Loucy (cell line): Measurements from ENCODE around the gene DUSP22.

Experiments
- H2AFZ ChIP-seq: fragments of 200-600 bp; sonication (generic); 2 replicates; pipeline ENCODE4 v1.6.0; 2016; ENCODE audit warnings: antibody characterized with exemption, mild to moderate bottlenecking, low read length, moderate library complexity
- H3F3A ChIP-seq: fragments of 200-600 bp; 2 replicates; pipeline ENCODE4 v1.6.0; 2016; ENCODE audit warnings: antibody characterized with exemption, low read depth, mild to moderate bottlenecking
- H3K27me3 ChIP-seq: fragments of 200-600 bp; sonication (generic); 2 replicates; pipeline ENCODE4 v1.6.1; 2014; ENCODE audit warnings: low read length, mild to moderate bottlenecking; ENCODE audit not compliant: insufficient read depth, poor library complexity, severe bottlenecking
- H3K36me3 ChIP-seq: fragments of 200-600 bp; sonication (generic); 2 replicates; pipeline ENCODE4 v1.6.1; 2016; ENCODE audit warnings: low read length; ENCODE audit not compliant: insufficient read depth
- H3K4me1 ChIP-seq: fragments of 200-600 bp; sonication (generic); 2 replicates; pipeline ENCODE4 v1.5.1; 2014; ENCODE audit warnings: low read length, mild to moderate bottlenecking; ENCODE audit not compliant: insufficient read depth, poor library complexity, severe bottlenecking
- H3K4me2 ChIP-seq: fragments of 200-600 bp; sonication (generic); 2 replicates; pipeline ENCODE4 v1.6.0; 2014; ENCODE audit warnings: antibody characterized with exemption, low read length, low read depth, mild to moderate bottlenecking; ENCODE audit not compliant: poor library complexity, severe bottlenecking
- H3K4me3 ChIP-seq: fragments of 200-600 bp; sonication (generic); 2 replicates; pipeline ENCODE4 v1.5.1; 2014; ENCODE audit warnings: low read length, mild to moderate bottlenecking, mixed read lengths; ENCODE audit not compliant: poor library complexity, severe bottlenecking
- H3K79me2 ChIP-seq: fragments of 200-600 bp; sonication (generic); 2 replicates; pipeline ENCODE4 v1.6.1; 2014; ENCODE audit warnings: low read length; ENCODE audit not compliant: insufficient read depth
- H3K9ac ChIP-seq: fragments of 200-600 bp; sonication (generic); 2 replicates; pipeline ENCODE4 v1.6.0; 2014; ENCODE audit warnings: mild to moderate bottlenecking, low read depth, low read length, moderate library complexity; ENCODE audit not compliant: poor library complexity, severe bottlenecking
- H3K9me2 ChIP-seq: fragments of 200-600 bp; sonication (generic); replicated peaks from 2 replicates; pipeline ENCODE4 v1.6.1; 2016; ENCODE audit warnings: low read depth, low read length, mixed read lengths
- H3K9me3 ChIP-seq: fragments of 200-600 bp; sonication (generic); 2 replicates; pipeline ENCODE4 v1.6.1; 2014; ENCODE audit warnings: mild to moderate bottlenecking, antibody characterized with exemption, low read length, low read depth; ENCODE audit not compliant: insufficient read depth
- H4K20me1 ChIP-seq: fragments of 200-600 bp; sonication (generic); 2 replicates; pipeline ENCODE4 v1.6.0; 2014; ENCODE audit warnings: antibody characterized with exemption, low read length, mild to moderate bottlenecking; ENCODE audit not compliant: insufficient read depth, poor library complexity, severe bottlenecking
- EZH2phosphoT487 ChIP-seq: fragments of 200-600 bp; IDR thresholded peaks from 2 replicates; pipeline ENCODE4 v1.6.1; 2018; ENCODE audit warnings: antibody characterized with exemption, mild to moderate bottlenecking, moderate library complexity, borderline replicate concordance
- TF ChIP-seq, protein P1 (sequence below): fragments of 200-600 bp; sonication (generic); conservative IDR thresholded peaks from 2 replicates; pipeline ENCODE4 v1.5.1; 2014; ENCODE audit warnings: mild to moderate bottlenecking, antibody characterized with exemption, low read length

The DUSP22 gene

DNA sequence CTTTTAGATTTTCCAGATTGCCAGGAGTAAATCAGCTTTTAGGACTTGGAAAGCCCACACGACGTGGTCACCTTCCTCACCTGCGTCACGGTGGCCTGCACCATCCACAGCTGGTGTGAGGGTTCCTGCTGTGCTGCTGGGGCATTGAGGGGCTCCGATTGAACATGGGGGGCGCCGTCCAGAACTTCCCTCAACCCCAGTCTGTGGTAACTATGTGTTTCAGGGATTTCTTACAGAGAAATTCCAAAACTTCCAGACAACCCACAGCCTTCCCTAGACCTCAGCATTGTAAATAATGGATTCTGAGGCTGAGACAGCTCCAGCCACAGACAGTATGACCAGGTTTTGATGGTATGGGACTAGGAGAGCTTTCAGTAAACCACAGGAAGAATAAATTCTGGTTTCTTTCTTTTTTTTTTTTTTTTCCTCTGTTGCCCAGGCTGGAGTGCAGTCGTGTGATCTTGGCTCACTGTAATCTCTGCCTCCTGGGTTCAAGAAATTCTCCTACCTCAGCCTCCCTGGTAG is 52.6 kb downstream of the DUSP22 start:
- Histone ChIP-seq H3K4me1 (peaks cover 36% of the 10 kb centered on the region), H3F3A (no peaks in the 10 kb centered on the region), H3K4me2 (no peak overlapping the region), H3K9me3 (no peaks in the 10 kb centered on the region), H3K27me3 (no peaks in the 10 kb centered on the region), H3K9me2 (no peaks in the 10 kb centered on the region), H4K20me1 (no peaks in the 10 kb centered on the region), H3K79me2 (no peaks in the 10 kb centered on the region), H3K9ac (no peak overlapping the region), H3K4me3 (no peak overlapping the region), H3K36me3 (peaks cover 26% of the 10 kb centered on the region; the same call in 1 of the 2 replicates), H2AFZ (no peak overlapping the region)
- TF ChIP-seq EZH2phosphoT487, result no peak
- TF ChIP-seq, protein P1, sequence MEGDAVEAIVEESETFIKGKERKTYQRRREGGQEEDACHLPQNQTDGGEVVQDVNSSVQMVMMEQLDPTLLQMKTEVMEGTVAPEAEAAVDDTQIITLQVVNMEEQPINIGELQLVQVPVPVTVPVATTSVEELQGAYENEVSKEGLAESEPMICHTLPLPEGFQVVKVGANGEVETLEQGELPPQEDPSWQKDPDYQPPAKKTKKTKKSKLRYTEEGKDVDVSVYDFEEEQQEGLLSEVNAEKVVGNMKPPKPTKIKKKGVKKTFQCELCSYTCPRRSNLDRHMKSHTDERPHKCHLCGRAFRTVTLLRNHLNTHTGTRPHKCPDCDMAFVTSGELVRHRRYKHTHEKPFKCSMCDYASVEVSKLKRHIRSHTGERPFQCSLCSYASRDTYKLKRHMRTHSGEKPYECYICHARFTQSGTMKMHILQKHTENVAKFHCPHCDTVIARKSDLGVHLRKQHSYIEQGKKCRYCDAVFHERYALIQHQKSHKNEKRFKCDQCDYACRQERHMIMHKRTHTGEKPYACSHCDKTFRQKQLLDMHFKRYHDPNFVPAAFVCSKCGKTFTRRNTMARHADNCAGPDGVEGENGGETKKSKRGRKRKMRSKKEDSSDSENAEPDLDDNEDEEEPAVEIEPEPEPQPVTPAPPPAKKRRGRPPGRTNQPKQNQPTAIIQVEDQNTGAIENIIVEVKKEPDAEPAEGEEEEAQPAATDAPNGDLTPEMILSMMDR, result no peak

GRCh38 chr6:345747-346385 is 53.6 kb downstream of the DUSP22 start:
- Histone ChIP-seq H3K4me2 (no peak overlapping the region), H4K20me1 (no peaks in the 10 kb centered on the region), H3K9ac (no peak overlapping the region), H3K36me3 (peaks cover 26% of the 10 kb centered on the region; the same call in 1 of the 2 replicates), H3K27me3 (no peaks in the 10 kb centered on the region), H3K9me3 (no peaks in the 10 kb centered on the region), H3K79me2 (no peaks in the 10 kb centered on the region), H3K9me2 (no peaks in the 10 kb centered on the region), H3F3A (no peaks in the 10 kb centered on the region), H3K4me3 (no peak overlapping the region), H2AFZ (no peak overlapping the region), H3K4me1 (peaks cover 27% of the 10 kb centered on the region)
- TF ChIP-seq EZH2phosphoT487, result no peak
- TF ChIP-seq, protein P1, result no peak

DNA sequence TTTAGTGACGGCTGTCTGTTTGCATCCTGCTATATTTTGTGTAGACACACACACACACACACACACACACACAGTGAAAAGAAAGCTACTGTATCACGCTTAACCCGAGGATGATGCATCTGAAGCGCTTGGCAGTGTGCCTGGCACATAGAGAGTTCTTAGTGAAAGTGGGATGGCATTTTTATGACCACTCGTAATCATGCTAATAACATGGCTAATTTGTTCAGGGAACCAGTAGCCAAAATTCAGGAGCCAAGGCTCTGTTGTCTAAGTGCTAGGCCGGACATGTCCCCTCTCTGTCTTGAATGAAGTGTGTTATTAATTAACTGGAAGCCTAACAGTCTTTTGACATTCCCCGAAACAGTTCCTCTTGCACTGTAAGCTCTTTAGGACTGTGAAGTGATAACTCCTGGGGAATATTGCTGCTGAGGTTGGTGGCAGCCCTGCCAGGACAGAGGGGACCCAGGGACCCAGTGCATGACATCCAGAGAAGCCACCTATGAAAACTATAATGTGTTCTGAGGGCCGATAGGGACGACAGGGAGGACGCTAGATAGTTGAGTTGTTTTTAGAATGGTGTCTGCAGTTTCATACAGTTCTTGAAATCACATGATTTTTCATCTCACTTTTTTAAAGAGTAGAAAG is 54.2 kb downstream of the DUSP22 start:
- no peak for TF ChIP-seq EZH2phosphoT487
- TF ChIP-seq, protein P1, result no peak
- Histone ChIP-seq H3K9me2 (no peaks in the 10 kb centered on the region), H3K79me2 (no peaks in the 10 kb centered on the region), H3K4me1 (peaks cover 21% of the 10 kb centered on the region), H3K9ac (no peak overlapping the region), H4K20me1 (no peaks in the 10 kb centered on the region), H3K36me3 (peaks cover 26% of the 10 kb centered on the region; the same call in 1 of the 2 replicates), H3K9me3 (no peaks in the 10 kb centered on the region), H3K27me3 (no peaks in the 10 kb centered on the region), H2AFZ (no peak overlapping the region), H3K4me2 (no peak overlapping the region), H3K4me3 (no peak overlapping the region), H3F3A (no peaks in the 10 kb centered on the region)
